ENCODE measurements around the gene SHISA8. TPM values are rescaled to one million over a fixed set of nuclear protein-coding genes. Genes with fewer than 3 reads are reported as not detected.

SHISA8 gene
- total RNA-seq, 1 experiment from 2014 or later, result 2.4 TPM

- TF ChIP-seq E2F1 (CRISPR knock-in tag; IDR thresholded peaks at IDR 0.05), result no peak
- no peak for TF ChIP-seq ZNF232 (CRISPR knock-in tag; IDR thresholded peaks at IDR 0.05)
- no peak for TF ChIP-seq AR (CRISPR knock-in tag; IDR thresholded peaks at IDR 0.05)
- TF ChIP-seq ELF4 (CRISPR knock-in tag; IDR thresholded peaks at IDR 0.05; ENCODE audit: low read depth), result no peak
- TF ChIP-seq CTCF (IDR thresholded peaks at IDR 0.05), result peak; percentile 84
- no peak for TF ChIP-seq TP53 (CRISPR knock-in tag; IDR thresholded peaks at IDR 0.05)
These were observed 26.2 kb upstream of the SHISA8 start (continued) for GRCh38 chr22:41940832-41941765.

- CTCF ChIA-PET, result interaction anchor here (0.6 to 10.0 kb wide), 17 partner anchors 14 to 273 kb away, joined by 3 to 143 read pairs (median 7); partner anchors contain the start of genes CCDC134, SREBF2 and TNFRSF13C
- TF ChIP-seq USF1 (CRISPR knock-in tag; IDR thresholded peaks at IDR 0.05) (no peak), ATF3 (CRISPR knock-in tag; conservative IDR thresholded peaks at IDR 0.05) (no peak), AR (CRISPR knock-in tag; IDR thresholded peaks at IDR 0.05) (no peak), ZNF512 (CRISPR knock-in tag; IDR thresholded peaks at IDR 0.05; ENCODE audit: borderline replicate concordance) (peak; percentile 88; the same call in 1 of the 2 replicates)
- peaks cover 67% of the 10 kb centered on the region for H3K36me3 Mint-ChIP-seq
These were observed 25.3 kb upstream of the SHISA8 start for GRCh38 chr22:41939981-41940831.

More at GRCh38 chr22:41939981-41940831, 25.3 kb upstream of the SHISA8 start:
- no peaks in the 10 kb centered on the region for H3K27me3 Mint-ChIP-seq (ENCODE audit: low read depth)
- POLR2A ChIA-PET, result no interaction called here
- H3K4me1 Mint-ChIP-seq, result peaks cover 23% of the 10 kb centered on the region
- no peak; the same call in 1 of the 2 replicates for ATAC-seq
- peak overlapping the region; percentile 70; the same call in 1 of the 2 replicates for H3K27ac Mint-ChIP-seq
- DNase-seq (ENCODE audit: low spot score), result no peak
- no peak overlapping the region for H3K4me3 Mint-ChIP-seq
- H3K9me3 Mint-ChIP-seq, result no peaks in the 10 kb centered on the region

All from WTC11 (cell line).